B cell (primary cell): ENCODE measurements around the gene SLCO3A1. TPM values are rescaled to one million over a fixed set of nuclear protein-coding genes. Genes with fewer than 3 reads are reported as not detected.

Experiments used
- ATAC-seq: fragments of 200-7000 bp; cut with Tn5 transposase; one replicate; pipeline ENCODE4 v1.10.0; 2021; ENCODE audit warnings: low read depth, mild to moderate bottlenecking, moderate number of reproducible peaks, moderate library complexity
- CTCF ChIA-PET: fragments of 350-600 bp; sonication (Branson Sonifier 250); formaldehyde crosslinking; loops from one replicate; lab custom pipeline; 2021; ENCODE audit warnings: antibody characterized with exemption, inconsistent platforms; lab: Charles Lee
- POLR2A ChIA-PET: fragments of 350-600 bp; sonication (Branson Sonifier 250); formaldehyde crosslinking; loops from one replicate; lab custom pipeline; 2021; ENCODE audit warnings: antibody characterized with exemption; lab: Charles Lee
- DNase-seq: peaks from one replicate; pipeline ENCODE4 v3.0.0; 2013
- H2AFZ ChIP-seq: 2 replicates; pipeline ENCODE4 v1.6.1; 2012; ENCODE audit warnings: mild to moderate bottlenecking, low read depth, low read length; ENCODE audit not compliant: insufficient read depth, poor library complexity, severe bottlenecking
- H3K27ac ChIP-seq, 2 donors: 1 replicate in 1 of 2; 2 replicates in 1 of 2; pipeline ENCODE4 v1.5.1; 2012 to 2013; ENCODE audit warnings: low read length in 2 of 2, mild to moderate bottlenecking in 2 of 2, moderate library complexity in 1 of 2
- H3K27me3 ChIP-seq, 4 experiments: fragments of 200-600 bp in 1 of 4; sonication (generic) in 1 of 4; replicated peaks in 1 of 4; 1 replicate in 2 of 4; 2 replicates in 2 of 4; pipeline versions ENCODE4 v1.6.1 to v1.7.0; 2013 to 2016; ENCODE audit warnings: low read length in 3 of 4, mild to moderate bottlenecking in 2 of 4, mixed read lengths in 1 of 4, moderate library complexity in 1 of 4; ENCODE audit not compliant: insufficient read depth in 4 of 4, control insufficient read depth in 3 of 4; ENCODE audit errors: control extremely low read depth in 1 of 4
- H3K36me3 ChIP-seq, 2 experiments: replicated peaks in 1 of 2; 1 replicate in 1 of 2; 2 replicates in 1 of 2; pipeline versions ENCODE4 v1.6.1 to v1.7.1; 2013; ENCODE audit warnings: low read length in 1 of 2; ENCODE audit not compliant: insufficient read depth in 2 of 2, control insufficient read depth in 1 of 2; ENCODE audit errors: control extremely low read depth in 1 of 2, extremely low read depth in 1 of 2
- H3K4me1 ChIP-seq, 2 donors: fragments of 200-600 bp in 1 of 2; sonication (generic) in 1 of 2; 1 replicate in 1 of 2; 2 replicates in 1 of 2; pipeline versions ENCODE4 v1.5.1 to v1.6.1; 2013 to 2017; ENCODE audit warnings: low read length in 2 of 2; ENCODE audit not compliant: control insufficient read depth in 2 of 2, insufficient read depth in 2 of 2
- H3K4me2 ChIP-seq: replicated peaks from 2 replicates; pipeline ENCODE3; 2012; ENCODE audit warnings: mild to moderate bottlenecking, low read depth, low read length; ENCODE audit not compliant: poor library complexity, severe bottlenecking
- H3K4me3 ChIP-seq, 5 experiments: fragments of 200-600 bp in 1 of 5; sonication (generic) in 1 of 5; 1 replicate in 3 of 5; 2 replicates in 2 of 5; pipeline versions ENCODE4 v1.5.1 to v1.7.0; 2011 to 2016; ENCODE audit warnings: low read length in 4 of 5, mild to moderate bottlenecking in 4 of 5, low read depth in 2 of 5, control low read depth in 1 of 5, moderate library complexity in 1 of 5; ENCODE audit not compliant: insufficient read depth in 1 of 5; ENCODE audit errors: control extremely low read depth in 1 of 5, extremely low read depth in 1 of 5
- H3K79me2 ChIP-seq: fragments of 200-600 bp; sonication (generic); one replicate; pipeline ENCODE4 v1.6.0; 2016; ENCODE audit warnings: low read length; ENCODE audit not compliant: control insufficient read depth, insufficient read depth
- H3K9ac ChIP-seq: fragments of 200-600 bp; sonication (generic); 2 replicates; pipeline ENCODE4 v1.6.1; 2017; ENCODE audit warnings: mild to moderate bottlenecking, low read length, moderate library complexity
- H3K9me3 ChIP-seq, 3 donors: one replicate each; pipeline versions ENCODE4 v1.6.1 to v1.7.1; 2013; ENCODE audit warnings: low read length in 2 of 3; ENCODE audit not compliant: control insufficient read depth in 2 of 3, insufficient read depth in 1 of 3; ENCODE audit errors: control extremely low read depth in 1 of 3
- H4K20me1 ChIP-seq: 2 replicates; pipeline ENCODE4 v1.6.0; 2012; ENCODE audit warnings: mild to moderate bottlenecking, low read length; ENCODE audit not compliant: insufficient read depth, control insufficient read depth, poor library complexity, severe bottlenecking
- H3K27ac Mint-ChIP-seq: one replicate; pipeline ENCODE4 v1.8.0; 2021; ENCODE audit warnings: mixed read lengths
- H3K27me3 Mint-ChIP-seq: one replicate; pipeline ENCODE4 v1.8.0; 2021; ENCODE audit warnings: mixed read lengths
- H3K4me1 Mint-ChIP-seq: one replicate; pipeline ENCODE4 v1.8.0; 2021; ENCODE audit warnings: mixed read lengths
- H3K4me3 Mint-ChIP-seq: one replicate; pipeline ENCODE4 v1.8.0; 2021; ENCODE audit warnings: mixed read lengths
- H3K9me3 Mint-ChIP-seq: one replicate; pipeline ENCODE4 v1.8.0; 2022; ENCODE audit warnings: mixed read lengths; ENCODE audit not compliant: insufficient read depth
- CTCF ChIP-seq: fragments of 200-600 bp; IDR thresholded peaks from one replicate; pipeline ENCODE4 v1.8.0; 2022; ENCODE audit warnings: antibody characterized with exemption, mild to moderate bottlenecking
- EZH2 ChIP-seq: IDR thresholded peaks from 2 replicates; pipeline ENCODE4 v1.6.1; 2012; ENCODE audit warnings: borderline replicate concordance, low read depth, mild to moderate bottlenecking, moderate library complexity, low read length; ENCODE audit not compliant: insufficient read depth, poor library complexity, severe bottlenecking
- WGBS: methylation state at CpG from one replicate; pipeline ENCODE4 v1.1.5; 2013; ENCODE audit warnings: missing lambda C conversion rate; ENCODE audit not compliant: insufficient coverage; 5-methylcytosine and 5-hydroxymethylcytosine counted together
- intact Hi-C: fragments of 100-400 bp; cut with micrococcal nuclease; formaldehyde crosslinking; loops from one replicate; pipeline ENCODE4 v1.10.0; 2022
- polyA plus RNA-seq: library from polyadenylated mRNA; depleted of rRNA; stranded (reverse); fragments of >200 nt; gene quantifications from 2 replicates; pipeline ENCODE4 v1.2.3, GENCODE V29; 2012
- total RNA-seq, 2 donors: library from RNA; stranded (reverse); fragments of 120-200 nt in 1 of 2; gene quantifications; 1 replicate in 1 of 2; 2 replicates in 1 of 2; pipeline versions ENCODE4 v1.2.3 to v1.2.4, GENCODE V29; 2013 to 2022

The SLCO3A1 gene
- total and polyA plus RNA-seq, 2 donors (not counting 1 experiment from before 2014, with no cell fraction given) = 0.99 to 2.3 TPM

- CTCF ChIA-PET = no interaction called here
- Histone ChIP-seq H3K9me3 (peaks cover 0 to 8% (median 0%) of the 10 kb centered on the region in 3 donors), H3K4me1 (no peaks in the 10 kb centered on the region), H4K20me1 (no peaks in the 10 kb centered on the region), H3K36me3 (no peaks in the 10 kb centered on the region), H2AFZ (no peak overlapping the region), H3K4me3 (no peak overlapping the region), H3K79me2 (no peaks in the 10 kb centered on the region), H3K27ac (no peak overlapping the region), H3K27me3 (peaks cover 0 to 8% (median 0%) of the 10 kb centered on the region in 4 experiments), H3K9ac (no peak overlapping the region), H3K4me2 (no peak overlapping the region)
- Mint-ChIP-seq H3K4me3 (no peak overlapping the region), H3K4me1 (no peaks in the 10 kb centered on the region), H3K9me3 (no peaks in the 10 kb centered on the region), H3K27me3 (peaks cover 19% of the 10 kb centered on the region), H3K27ac (no peak overlapping the region)
- intact Hi-C loops = no loop called here
- ATAC-seq = no peak
- no peak for TF ChIP-seq EZH2
- no peak for TF ChIP-seq CTCF
- no peak for DNase-seq
- WGBS = no CpG with 5 or more reads among the region's 2 CpGs
- POLR2A ChIA-PET = no interaction called here
Measured at GRCh38 chr15:91950631-91951329, 97.3 kb downstream of the SLCO3A1 start.

GRCh38 chr15:91952216-91952615 is 98.7 kb downstream of the SLCO3A1 start:
- no peak overlapping the region for H3K4me3 Mint-ChIP-seq
- no peaks in the 10 kb centered on the region for H3K9me3 Mint-ChIP-seq
- H3K4me1 Mint-ChIP-seq = no peaks in the 10 kb centered on the region
- no peak overlapping the region for H3K27ac ChIP-seq
- no peak for DNase-seq
- no peak overlapping the region for H3K4me3 ChIP-seq
- peaks cover 10% of the 10 kb centered on the region for H3K27me3 Mint-ChIP-seq
- H3K27me3 ChIP-seq = peaks cover 0 to 8% (median 0%) of the 10 kb centered on the region in 4 experiments
- intact Hi-C loops = no loop called here
- no peak overlapping the region for H3K27ac Mint-ChIP-seq
- H3K9ac ChIP-seq = no peak overlapping the region
- CTCF ChIA-PET = no interaction called here
- no peaks in the 10 kb centered on the region for H3K4me1 ChIP-seq
- POLR2A ChIA-PET = no interaction called here
- H4K20me1 ChIP-seq = no peaks in the 10 kb centered on the region
- H3K9me3 ChIP-seq = peaks cover 0 to 8% (median 0%) of the 10 kb centered on the region in 3 donors
- H3K4me2 ChIP-seq = no peak overlapping the region
- TF ChIP-seq CTCF = no peak
- TF ChIP-seq EZH2 = no peak
- WGBS = no CpG with 5 or more reads among the region's 1 CpG
- H3K79me2 ChIP-seq = no peaks in the 10 kb centered on the region
- no peak for ATAC-seq
- no peaks in the 10 kb centered on the region for H3K36me3 ChIP-seq
- no peak overlapping the region for H2AFZ ChIP-seq
